HepG2 (cell line): Measurements from ENCODE around the gene KRTAP5-8. TPM values are rescaled to one million over a fixed set of nuclear protein-coding genes. Genes with fewer than 3 reads are reported as not detected.

Experiments
- ATAC-seq: fragments of 200-7000 bp; cut with Tn5 transposase; 3 replicates; pipeline ENCODE4 v1.9.1; 2020; ENCODE audit warnings: mild to moderate bottlenecking, moderate library complexity
- BruUV-seq: library from RNA; stranded (reverse); fragments of 400-500 nt; replicated peaks from 2 replicates; lab custom pipeline; 2021; lab: Mats Ljungman, UMichigan
- CTCF ChIA-PET: fragments of 300-600 bp; formaldehyde crosslinking; extraction: SDS; loops from one replicate; lab custom pipeline; 2021; ENCODE audit warnings: low total read pairs, inconsistent platforms, low intra/inter-chr PET ratio; lab: Yijun Ruan, JAX
- POLR2A ChIA-PET: fragments of 350-600 bp; sonication (Branson Sonifier 250); formaldehyde crosslinking; loops from one replicate; lab custom pipeline; 2020; ENCODE audit warnings: antibody characterized with exemption, inconsistent platforms; lab: Yijun Ruan, JAX
- DNase-seq: peaks from one replicate; pipeline ENCODE4 v3.0.0-alpha.2; 2015; ENCODE audit warnings: low spot score
- FAIRE-seq: peaks from 3 replicates; lab custom pipeline; 2011; peaks lifted over from hg19 to GRCh38; lab: Jason Lieb, UNC
- H2AFZ ChIP-seq: one replicate; pipeline ENCODE4 v1.6.1; 2011; ENCODE audit warnings: low read length, inconsistent platforms
- H3K27ac ChIP-seq: fragments of 300-600 bp; 3 replicates; pipeline ENCODE4 v1.8.0; 2011; ENCODE audit warnings: mixed run types, mild to moderate bottlenecking, mixed read lengths, low read length, inconsistent platforms; ENCODE audit not compliant: insufficient read depth; ENCODE audit errors: extremely low read length
- H3K27me3 ChIP-seq, 2 experiments: fragments of 200-600 bp in 1 of 2; 2 replicates in 1 of 2; 3 replicates in 1 of 2; pipeline versions ENCODE4 v1.6.0 to v1.8.0; 2011; ENCODE audit warnings: low read length in 2 of 2, mild to moderate bottlenecking in 2 of 2, moderate library complexity in 2 of 2, inconsistent platforms in 1 of 2; ENCODE audit not compliant: insufficient read depth in 2 of 2, control insufficient read depth in 1 of 2
- H3K36me3 ChIP-seq, 2 experiments: fragments of 200-600 bp in 1 of 2; replicated peaks in 1 of 2; 2 replicates in 1 of 2; 3 replicates in 1 of 2; pipeline versions ENCODE4 v1.5.1 to v1.8.0; 2011; ENCODE audit warnings: low read length in 2 of 2, inconsistent platforms in 1 of 2; ENCODE audit not compliant: insufficient read depth in 2 of 2, control insufficient read depth in 1 of 2
- H3K4me1 ChIP-seq: 2 replicates; pipeline ENCODE4 v1.5.1; 2012; ENCODE audit warnings: low read length, inconsistent platforms; ENCODE audit not compliant: insufficient read depth
- H3K4me2 ChIP-seq: 2 replicates; pipeline ENCODE4 v1.6.0; 2011; ENCODE audit warnings: low read depth, low read length, inconsistent platforms
- H3K4me3 ChIP-seq, 3 experiments: fragments of 200-600 bp in 1 of 3; sonication (generic), shearing (Covaris generic) in 1 of 3; replicated peaks in 1 of 3; 2 replicates each; pipeline ENCODE4 v1.5.1; 2011 to 2016; ENCODE audit warnings: low read length in 3 of 3, inconsistent platforms in 2 of 3, low read depth in 2 of 3, mild to moderate bottlenecking in 2 of 3, control low read depth in 1 of 3, mixed read lengths in 1 of 3; ENCODE audit not compliant: insufficient read depth in 1 of 3
- H3K79me2 ChIP-seq: one replicate; pipeline ENCODE4 v1.6.1; 2011; ENCODE audit warnings: low read length, inconsistent platforms; ENCODE audit not compliant: insufficient read depth
- H3K9ac ChIP-seq: 2 replicates; pipeline ENCODE4 v1.6.0; 2011; ENCODE audit warnings: mild to moderate bottlenecking, low read depth, low read length, inconsistent platforms; ENCODE audit not compliant: insufficient read depth
- H3K9me3 ChIP-seq: 2 replicates; pipeline ENCODE4 v1.5.1; 2012; ENCODE audit warnings: mild to moderate bottlenecking, low read length
- H4K20me1 ChIP-seq: 2 replicates; pipeline ENCODE4 v1.6.0; 2011; ENCODE audit warnings: inconsistent platforms, mild to moderate bottlenecking, low read length, moderate library complexity; ENCODE audit not compliant: insufficient read depth
- CHCHD3 ChIP-seq: sonication (generic); formaldehyde crosslinking; IDR thresholded peaks from 2 replicates; pipeline ENCODE4 v1.8.0; 2022; ENCODE audit warnings: mild to moderate bottlenecking, missing genetic modification reagents, moderate library complexity
- KLF16 ChIP-seq, 2 experiments: sonication (generic) in 1 of 2; formaldehyde crosslinking in 1 of 2; IDR thresholded peaks; 2 replicates each; pipeline versions ENCODE4 v1.6.1 to v1.8.0; 2016 to 2023; ENCODE audit warnings: missing genetic modification reagents in 2 of 2, missing compliant biosample characterization in 1 of 2
- KLF6 ChIP-seq: IDR thresholded peaks from 2 replicates; pipeline ENCODE4 v1.8.0; 2016; ENCODE audit warnings: missing biosample characterization, missing genetic modification reagents
- KMT2A ChIP-seq: sonication (generic); formaldehyde crosslinking; IDR thresholded peaks from 2 replicates; pipeline ENCODE4 v1.4.0; 2020; ENCODE audit warnings: missing genetic modification reagents
- MYNN ChIP-seq: sonication (generic); formaldehyde crosslinking; IDR thresholded peaks from 2 replicates; pipeline ENCODE4 v1.4.0; 2020; ENCODE audit warnings: mild to moderate bottlenecking, low read depth, missing genetic modification reagents
- NCOA2 ChIP-seq: sonication (generic); formaldehyde crosslinking; IDR thresholded peaks from 2 replicates; pipeline ENCODE4 v1.8.0; 2022; ENCODE audit warnings: inconsistent platforms
- PAX8 ChIP-seq: sonication (generic); formaldehyde crosslinking; IDR thresholded peaks from 2 replicates; pipeline ENCODE4 v1.8.0; 2022; ENCODE audit warnings: mild to moderate bottlenecking, missing genetic modification reagents, borderline replicate concordance
- PBX3 ChIP-seq: sonication (generic); formaldehyde crosslinking; IDR thresholded peaks from 2 replicates; pipeline ENCODE4 v1.8.1; 2023; ENCODE audit warnings: missing genetic modification reagents, inconsistent platforms, borderline replicate concordance
- ZBTB4 ChIP-seq: sonication (generic); formaldehyde crosslinking; IDR thresholded peaks from 2 replicates; pipeline ENCODE4 v1.4.0; 2020; ENCODE audit warnings: missing genetic modification reagents, mild to moderate bottlenecking, borderline replicate concordance
- ZNF570 ChIP-seq: sonication (generic); formaldehyde crosslinking; IDR thresholded peaks from 2 replicates; pipeline ENCODE4 v1.4.0; 2020; ENCODE audit warnings: mild to moderate bottlenecking, missing genetic modification reagents, borderline replicate concordance
- ZNF609 ChIP-seq: sonication (generic); formaldehyde crosslinking; IDR thresholded peaks from 2 replicates; pipeline ENCODE4 v1.4.0; 2020; ENCODE audit warnings: mild to moderate bottlenecking, missing genetic modification reagents, borderline replicate concordance
- ZNF75D ChIP-seq: sonication (generic); formaldehyde crosslinking; IDR thresholded peaks from 2 replicates; pipeline ENCODE4 v1.8.1; 2023; ENCODE audit warnings: missing genetic modification reagents, mild to moderate bottlenecking, borderline replicate concordance
- ZSCAN25 ChIP-seq: sonication (generic); formaldehyde crosslinking; IDR thresholded peaks from 2 replicates; pipeline ENCODE4 v1.8.0; 2022; ENCODE audit warnings: mild to moderate bottlenecking, missing genetic modification reagents
- WGBS: methylation state at CpG from one replicate; pipeline ENCODE4 v1.1.6; 2017; ENCODE audit warnings: low lambda C conversion rate; 5-methylcytosine and 5-hydroxymethylcytosine counted together
- in situ Hi-C: cut with HindIII; loops from 2 replicates; pipeline ENCODE4 v1.10.0; 2017; ENCODE audit warnings: low pct_unique_long_range_greater_than_20kb; ENCODE audit not compliant: extremely low pct_ligation_motif_present
- intact Hi-C: fragments of 100-400 bp; cut with micrococcal nuclease; formaldehyde crosslinking; loops from one replicate; pipeline ENCODE4 v1.10.0; 2022; ENCODE audit not compliant: unreplicated experiment
- polyA plus RNA-seq, 8 experiments: library from polyadenylated mRNA; depleted of rRNA in 3 of 8; stranded (reverse) in 7 of 8; unstranded in 1 of 8; fragments of >200 nt; fragmentation: Illumina TruSeq in 4 of 8; extraction: Trizol in 4 of 8; gene quantifications; 2 replicates each; pipeline versions ENCODE4 v1.2.1 to v1.2.3, GENCODE V29; 2011 to 2016; ENCODE audit warnings: low read depth in 4 of 8, missing spikeins in 1 of 8, mixed read lengths in 1 of 8; ENCODE audit not compliant: insufficient read depth in 1 of 8
- total RNA-seq, 5 experiments: library from RNA; depleted of rRNA; stranded (reverse); fragments of >200 nt; fragmentation: Illumina TruSeq; extraction: Trizol; gene quantifications; 2 replicates each; pipeline ENCODE4 v1.2.3, GENCODE V29; 2016; ENCODE audit warnings: low read depth in 1 of 5

KRTAP5-8 gene
- total and polyA plus RNA-seq, 2 of the 13 experiments (the other 11 are each of a cell fraction or from before 2014, with no cell fraction given) = 0.20 TPM; not detected in 1

DNA sequence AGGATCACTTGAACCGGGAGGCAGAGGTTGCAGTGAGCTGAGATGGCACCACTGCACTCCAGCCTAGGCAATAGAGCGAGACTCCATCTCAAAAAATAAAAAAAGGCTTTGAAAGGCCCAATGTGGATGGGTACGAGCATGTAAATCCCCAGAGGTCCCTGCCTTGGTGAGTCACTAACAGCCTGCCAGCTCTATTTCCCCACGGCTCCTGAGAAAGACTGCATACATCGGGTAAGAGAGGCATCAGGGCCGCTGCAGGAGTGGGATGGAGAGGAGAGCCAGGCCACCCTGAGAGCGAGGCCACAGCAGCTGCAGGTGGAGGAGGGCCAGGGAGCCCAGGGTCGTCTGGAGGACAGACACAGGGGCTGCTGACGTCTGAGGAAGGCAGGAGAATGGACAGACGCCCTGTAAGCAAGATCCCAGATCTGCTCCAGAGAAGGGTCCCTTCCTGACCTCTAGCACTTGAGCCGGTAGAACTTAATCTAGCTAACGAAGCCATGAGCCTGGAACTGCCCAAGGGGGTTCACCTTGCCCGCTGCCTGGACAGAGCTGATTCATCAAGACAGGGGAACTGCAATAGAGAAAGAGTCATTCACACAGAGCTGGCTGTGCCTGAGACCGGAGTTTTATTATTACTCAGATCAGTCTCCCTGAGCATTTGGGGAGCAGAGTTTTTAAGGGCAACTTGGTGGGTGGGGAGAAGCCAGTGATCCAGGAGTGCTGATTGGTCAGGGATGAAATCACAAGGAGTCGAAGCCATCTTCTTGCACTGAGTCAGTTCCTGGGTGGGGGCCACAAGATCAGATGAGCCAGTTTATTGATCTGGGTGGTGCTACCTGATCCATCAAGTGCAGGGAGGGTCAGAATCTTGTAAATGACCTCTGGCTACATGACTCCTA is 5.3 kb downstream of the KRTAP5-8 start (continued):
- TF ChIP-seq ZNF609 (no peak), KLF16 (CRISPR knock-in tag; IDR thresholded peaks at IDR 0.05) (no peak), MYNN (no peak), KMT2A (no peak), KLF6 (CRISPR knock-in tag) (no peak)

DNA sequence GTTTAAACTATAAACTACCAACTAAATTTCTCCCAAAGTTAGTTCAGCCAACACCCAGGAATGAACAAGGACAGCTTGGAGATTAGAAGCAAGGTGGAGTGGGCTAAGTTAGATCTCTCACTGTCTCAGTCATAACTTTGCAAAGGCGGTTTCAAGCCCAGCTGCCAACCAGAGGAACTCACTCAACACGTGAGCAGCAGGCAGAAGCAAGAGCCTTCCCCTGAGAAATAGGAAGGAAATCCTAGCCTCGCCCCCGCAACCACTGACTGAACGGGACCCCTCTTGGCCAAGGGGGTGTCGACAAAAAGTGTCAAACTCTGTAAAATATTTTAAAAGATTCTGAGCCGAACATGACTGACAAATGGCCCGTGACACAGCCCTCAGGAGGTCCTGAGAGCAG is 6.0 kb downstream of the KRTAP5-8 start:
- BruUV-seq = no TSS peak
- no peak for ATAC-seq
- ChIA-PET POLR2A (interaction anchor here (1.9 kb wide), 1 partner anchor 10 kb away, joined by 7 read pairs; no protein-coding TSS in a partner anchor), CTCF (no interaction called here)
- Histone ChIP-seq H3K9ac (no peak overlapping the region), H3K27ac (no peak overlapping the region), H4K20me1 (no peaks in the 10 kb centered on the region), H3K4me1 (peaks cover 95% of the 10 kb centered on the region), H2AFZ (no peak overlapping the region), H3K36me3 (no peaks in the 10 kb centered on the region), H3K4me2 (no peak overlapping the region), H3K4me3 (no peak overlapping the region), H3K9me3 (no peaks in the 10 kb centered on the region), H3K27me3 (no peaks in the 10 kb centered on the region), H3K79me2 (no peaks in the 10 kb centered on the region)
- no peak for DNase-seq
- intact Hi-C loops = no loop called here
- 90% methylated on average over 8 of the region's 8 CpGs for WGBS
- FAIRE-seq = no peak
- in situ Hi-C loops = no loop called here
- no peak for TF ChIP-seq ZBTB4 (CRISPR knock-in tag)
- TF ChIP-seq ZNF75D = no peak
- no peak for TF ChIP-seq CHCHD3 (CRISPR knock-in tag)
- TF ChIP-seq NCOA2 (CRISPR knock-in tag) = no peak
- no peak for TF ChIP-seq PAX8 (CRISPR knock-in tag)
- TF ChIP-seq PBX3 (CRISPR knock-in tag) = no peak
- no peak for TF ChIP-seq ZNF570 (CRISPR knock-in tag)
- TF ChIP-seq KLF6 (CRISPR knock-in tag) = no peak
- TF ChIP-seq ZSCAN25 (CRISPR knock-in tag) = no peak
